Measurements from ENCODE around the gene USP35.

USP35 gene

GRCh38 chr11:78188286-78189173 lies at the start of gene USP35, which contains the start of gene KCTD21:
Gene USP35, plus strand, starts transcription at chr11:78188919. Its CDS starts 7,327 bp downstream, at chr11:78196246.
Gene KCTD21, minus strand, starts transcription at chr11:78188626. Its CDS starts 14,072 bp downstream, at chr11:78174554.
- peak; percentile 99 for DNase-seq

GRCh38 chr11:78139422-78140391 lies 49.0 kb upstream of the USP35 start, which contains the start of gene ALG8:
Gene ALG8, minus strand, starts transcription at chr11:78139626. Its CDS starts 38 bp downstream, at chr11:78139588.
- DNase-seq: peak; percentile 98

GRCh38 chr11:78140392-78141077 lies 48.2 kb upstream of the USP35 start:
- DNase-seq: no peak

- peak; percentile 45 for DNase-seq
These were observed 43.2 kb upstream of the USP35 start for GRCh38 chr11:78145511-78146025.

- peak; percentile 13 for DNase-seq
These were observed 40.9 kb upstream of the USP35 start for GRCh38 chr11:78147807-78148206.

GRCh38 chr11:78149646-78150045 lies 39.1 kb upstream of the USP35 start:
- DNase-seq: no peak

GRCh38 chr11:78150346-78150745 lies 38.4 kb upstream of the USP35 start:
- DNase-seq: no peak

- no peak for DNase-seq
These were observed 38.0 kb upstream of the USP35 start for GRCh38 chr11:78150754-78151153.

GRCh38 chr11:78151804-78152203 lies 36.9 kb upstream of the USP35 start:
- DNase-seq: no peak

- DNase-seq: peak; percentile 94
These were observed 32.4 kb upstream of the USP35 start for GRCh38 chr11:78156127-78156844.

- no peak for DNase-seq
These were observed 29.6 kb upstream of the USP35 start for GRCh38 chr11:78158987-78159652.

- DNase-seq: no peak
These were observed 28.2 kb upstream of the USP35 start for GRCh38 chr11:78160557-78160956.

- no peak for DNase-seq
These were observed 27.4 kb upstream of the USP35 start for GRCh38 chr11:78161346-78161745.

GRCh38 chr11:78161962-78162371 lies 26.8 kb upstream of the USP35 start:
- DNase-seq: no peak

GRCh38 chr11:78163828-78164227 lies 24.9 kb upstream of the USP35 start:
- DNase-seq: no peak

GRCh38 chr11:78164471-78164870 lies 24.2 kb upstream of the USP35 start:
- no peak for DNase-seq

GRCh38 chr11:78166855-78167469 lies 21.8 kb upstream of the USP35 start:
- no peak for DNase-seq

- DNase-seq: peak; percentile 88
These were observed 19.9 kb upstream of the USP35 start for GRCh38 chr11:78168539-78169477.

GRCh38 chr11:78170413-78170812 lies 18.3 kb upstream of the USP35 start:
- no peak for DNase-seq
